LoVo (cell line): ENCODE results near the gene ACOT7.

Experiments used
- DNase-seq: peaks from one replicate; pipeline ENCODE4 v3.0.0-alpha.2; 2016; ENCODE audit warnings: low spot score

The ACOT7 gene

DNA sequence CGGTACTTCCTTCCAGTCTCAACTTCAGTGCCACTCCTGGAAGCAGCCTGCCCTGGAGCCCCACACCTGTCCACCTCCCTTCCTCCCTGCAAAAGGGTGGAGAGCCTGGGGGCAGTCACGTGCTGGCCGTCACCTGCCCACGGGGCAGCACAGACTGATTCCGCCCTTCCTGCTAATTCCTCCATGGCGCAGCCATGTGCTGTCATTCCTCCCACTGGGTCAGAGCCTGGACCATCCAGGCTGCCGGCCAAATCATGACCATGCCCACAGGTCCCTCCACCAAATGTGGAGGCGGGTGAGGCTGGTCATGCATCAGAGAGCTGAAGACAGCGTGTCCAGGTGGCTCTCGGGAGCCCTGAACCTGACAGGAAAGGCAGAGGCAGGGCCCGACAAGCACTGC, 108.2 kb downstream of the ACOT7 start:
- DNase-seq, result no peak

DNA sequence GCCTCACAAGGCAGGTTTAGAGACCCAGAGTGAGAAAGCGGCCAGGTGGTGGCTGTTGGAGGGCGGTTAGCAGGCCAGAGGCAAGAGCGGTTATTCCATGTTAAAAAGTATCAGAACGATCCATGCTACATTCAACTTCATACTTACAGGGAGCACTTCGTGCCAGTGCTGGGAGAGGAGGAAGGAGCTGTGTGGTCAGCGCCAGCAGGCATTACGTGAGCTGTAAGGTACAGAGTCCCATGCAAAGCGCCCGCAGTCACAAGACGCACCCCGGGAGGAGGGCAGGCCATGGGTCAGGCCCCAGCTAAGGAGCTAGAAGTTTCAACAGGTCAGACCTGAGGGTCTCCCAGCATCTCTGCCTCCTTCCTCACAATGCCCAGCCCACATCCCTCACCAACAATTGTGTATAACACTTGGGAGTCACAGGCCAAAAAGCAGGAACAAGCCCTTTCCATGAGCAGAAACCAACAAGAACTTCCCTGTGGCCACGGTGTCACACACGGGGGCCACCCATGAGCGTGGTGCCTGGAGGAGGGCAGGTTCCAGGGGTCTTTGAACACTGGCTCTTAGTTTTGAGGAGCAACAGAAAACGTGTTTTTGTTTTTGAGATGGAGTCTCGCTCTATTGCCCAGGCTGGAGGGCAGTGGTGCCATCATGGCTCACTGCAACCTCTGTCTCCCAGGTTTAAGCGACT, 110.8 kb downstream of the ACOT7 start:
- DNase-seq, result no peak

DNA sequence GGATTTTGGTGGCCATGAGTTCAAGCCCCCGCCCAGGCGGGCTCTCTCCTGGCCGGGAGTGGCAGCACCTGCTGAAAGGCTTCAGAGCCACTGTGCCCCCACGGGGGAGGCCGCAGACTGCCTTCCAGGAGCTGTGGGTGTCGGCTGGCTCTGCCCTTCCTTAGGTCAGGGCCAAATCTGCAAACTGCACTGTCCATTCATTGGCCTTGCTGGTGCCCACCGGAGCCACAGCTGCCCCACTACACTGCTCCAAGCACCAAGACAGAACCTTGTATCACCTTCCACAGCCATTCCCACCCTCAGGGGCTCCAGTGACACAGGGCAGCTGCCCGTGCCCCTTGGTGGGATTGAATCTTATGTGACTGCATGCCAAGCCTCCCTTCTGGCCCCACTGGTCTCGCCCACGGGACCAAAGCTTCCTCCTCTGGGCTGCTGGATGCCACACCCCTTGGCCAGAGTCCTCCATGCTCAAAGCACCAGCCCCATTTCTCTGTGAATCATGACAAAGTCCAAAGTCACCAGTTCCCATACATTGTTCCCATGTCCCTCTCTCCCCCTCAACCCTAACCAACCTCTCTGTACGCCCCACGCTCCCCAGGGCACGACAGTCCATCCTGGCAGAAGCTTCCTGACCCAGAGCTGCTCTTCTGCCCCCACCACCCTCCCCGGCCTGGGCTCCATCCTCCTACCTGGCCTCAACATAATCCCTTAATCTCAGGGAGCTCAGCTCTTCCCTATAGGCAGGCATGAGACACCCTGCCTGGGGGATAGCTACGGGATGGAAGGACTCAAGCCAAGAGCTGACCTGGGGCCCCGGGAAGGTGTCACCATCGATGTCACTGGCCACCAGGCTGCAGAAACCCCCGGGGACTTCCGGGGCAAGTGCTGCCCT, 111.8 kb downstream of the ACOT7 start:
- DNase-seq, result no peak

DNA sequence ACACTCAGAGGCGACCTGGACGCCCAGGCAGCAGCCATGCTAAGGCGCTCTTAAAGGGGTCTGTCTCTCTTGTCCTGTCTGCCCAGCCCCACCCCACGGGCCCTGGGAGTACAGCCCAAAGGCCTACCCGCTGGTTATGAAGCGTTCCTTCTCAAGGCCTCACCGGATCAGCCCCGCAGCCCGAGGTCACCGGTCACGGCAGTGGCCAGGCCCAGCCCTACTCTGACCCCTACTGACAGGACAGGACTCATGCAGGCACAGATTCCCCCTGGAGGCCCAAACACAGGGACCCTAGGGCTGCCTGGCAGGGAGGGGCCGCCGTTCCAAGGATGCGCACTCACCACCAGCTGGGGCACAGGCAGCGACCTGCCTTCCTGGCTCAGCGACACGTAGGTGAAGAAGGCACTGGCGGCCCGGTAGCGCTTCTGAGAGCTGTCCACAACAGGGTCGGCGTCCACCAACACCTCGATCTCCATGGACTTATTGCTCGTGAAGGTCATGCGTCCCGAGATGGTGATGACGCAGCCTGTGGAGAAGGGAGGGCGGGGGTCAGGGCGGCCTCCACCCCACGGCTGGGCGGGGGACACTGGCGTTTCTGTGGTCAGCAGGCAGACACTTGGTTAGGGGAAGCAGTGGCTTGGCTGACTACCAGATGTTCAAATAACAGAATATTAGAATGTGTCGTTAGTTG, 112.7 kb downstream of the ACOT7 start:
- no peak for DNase-seq

DNA sequence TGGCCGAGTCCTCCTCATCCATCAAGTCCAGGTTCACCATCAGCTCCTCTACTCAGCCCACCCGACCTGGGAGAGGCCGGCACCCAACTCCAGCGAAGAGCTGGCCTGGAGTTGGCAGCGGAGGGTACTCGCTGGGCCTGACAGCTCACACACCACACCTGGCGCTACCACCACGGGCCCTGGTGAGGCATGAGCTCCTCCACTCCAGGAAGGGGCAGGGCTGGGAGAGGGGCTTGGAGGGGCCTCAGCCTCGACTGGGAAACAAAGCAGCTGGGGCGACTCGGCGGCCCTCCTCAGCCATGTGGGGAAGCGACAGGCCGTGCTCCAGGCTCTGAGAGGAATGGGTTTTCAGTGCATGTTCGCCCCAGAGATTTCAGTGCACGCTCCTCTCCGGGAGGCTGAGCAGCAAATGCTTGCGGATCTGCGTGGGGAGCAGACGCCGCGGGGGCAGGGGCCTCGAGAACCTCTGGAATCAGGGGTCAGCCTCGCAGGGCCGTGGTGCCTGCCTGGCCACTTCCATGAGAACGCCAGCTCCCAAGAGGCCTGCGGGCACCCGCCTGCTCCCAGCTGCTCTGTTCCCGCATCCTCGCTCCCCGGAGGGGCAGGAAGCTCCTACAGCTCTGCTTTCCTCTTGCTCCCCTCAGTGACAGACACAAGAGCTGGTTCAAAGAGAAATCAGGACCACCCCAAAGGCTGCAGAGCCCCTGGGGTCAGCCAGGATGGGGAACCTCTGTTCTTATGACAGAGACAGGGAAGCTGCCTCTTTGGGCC, 113.8 kb downstream of the ACOT7 start:
- no peak for DNase-seq

DNA sequence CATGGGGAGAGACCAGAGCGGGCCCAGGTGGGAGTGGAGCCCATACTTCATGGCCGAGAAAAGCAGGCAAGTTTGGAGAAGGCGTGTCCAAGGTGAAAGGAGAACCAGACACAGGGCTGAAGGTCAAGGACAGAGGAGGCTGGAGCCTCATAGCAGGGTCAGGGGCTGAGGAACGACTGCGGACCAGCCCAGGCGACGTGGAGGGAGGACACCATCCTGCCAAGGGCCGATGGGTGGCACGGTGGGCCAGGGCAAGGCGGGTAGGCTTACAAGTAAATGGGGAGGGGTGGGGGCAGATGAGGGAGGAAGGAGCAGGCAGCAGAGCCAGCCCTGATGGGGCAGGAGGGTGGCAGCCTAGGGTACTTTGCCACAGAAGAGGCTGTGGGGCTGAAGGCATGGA, 114.5 kb downstream of the ACOT7 start:
- DNase-seq, result no peak

DNA sequence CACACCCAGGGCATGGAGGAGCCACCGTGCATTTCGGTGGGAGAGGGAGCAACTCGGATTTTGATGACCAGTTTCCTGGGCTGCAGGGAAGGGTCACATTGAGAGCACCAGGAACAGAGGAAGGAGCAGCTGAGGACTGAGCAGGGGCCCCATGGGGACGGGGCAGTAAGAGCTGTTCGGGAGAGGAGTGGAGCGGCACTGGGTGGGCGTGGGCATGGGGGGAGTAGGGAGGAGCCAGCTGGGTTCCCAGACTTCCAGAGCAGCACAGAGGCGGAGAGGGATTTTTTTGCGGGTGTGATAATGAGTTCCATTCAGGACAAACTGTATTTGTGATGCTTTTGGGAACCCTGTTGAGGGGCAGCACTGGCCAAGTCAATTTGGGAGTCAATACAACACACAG, 115.3 kb downstream of the ACOT7 start:
- no peak for DNase-seq

DNA sequence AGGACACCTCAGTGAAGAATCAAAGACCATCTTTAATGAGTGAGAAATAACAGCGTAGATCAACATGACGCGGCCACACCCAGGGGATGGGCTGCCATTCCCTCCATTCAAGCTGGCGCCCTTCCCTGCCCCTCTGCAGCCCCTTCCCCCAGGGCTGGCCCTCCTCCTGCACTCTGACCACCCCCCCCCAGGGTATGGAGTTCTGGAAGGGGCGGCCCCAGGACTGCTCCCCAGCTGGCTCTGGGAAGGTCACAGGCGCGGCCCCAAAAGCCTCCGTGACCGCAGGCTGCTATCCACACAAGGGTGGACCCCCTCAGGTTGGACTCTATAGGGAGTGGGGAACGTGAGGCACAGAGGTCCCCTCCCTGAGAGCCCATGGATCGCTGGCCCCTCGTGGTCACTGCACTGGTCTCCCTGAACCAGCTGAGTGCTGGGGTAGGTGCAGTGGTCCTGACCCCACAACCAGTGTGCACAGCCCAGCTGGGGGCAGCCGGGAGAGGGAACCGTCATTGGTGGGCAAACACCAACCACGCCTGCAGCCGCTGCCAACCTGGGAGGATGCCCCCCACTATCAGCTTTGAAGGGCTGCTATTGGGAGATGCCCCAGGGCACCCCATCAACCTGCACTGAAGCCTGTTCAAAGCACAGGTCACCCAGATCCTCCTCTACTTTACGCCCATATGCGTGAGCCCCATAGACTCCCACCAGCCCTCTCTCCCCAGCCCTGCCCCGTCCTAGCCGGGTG, 116.6 kb downstream of the ACOT7 start:
- DNase-seq, result no peak

DNA sequence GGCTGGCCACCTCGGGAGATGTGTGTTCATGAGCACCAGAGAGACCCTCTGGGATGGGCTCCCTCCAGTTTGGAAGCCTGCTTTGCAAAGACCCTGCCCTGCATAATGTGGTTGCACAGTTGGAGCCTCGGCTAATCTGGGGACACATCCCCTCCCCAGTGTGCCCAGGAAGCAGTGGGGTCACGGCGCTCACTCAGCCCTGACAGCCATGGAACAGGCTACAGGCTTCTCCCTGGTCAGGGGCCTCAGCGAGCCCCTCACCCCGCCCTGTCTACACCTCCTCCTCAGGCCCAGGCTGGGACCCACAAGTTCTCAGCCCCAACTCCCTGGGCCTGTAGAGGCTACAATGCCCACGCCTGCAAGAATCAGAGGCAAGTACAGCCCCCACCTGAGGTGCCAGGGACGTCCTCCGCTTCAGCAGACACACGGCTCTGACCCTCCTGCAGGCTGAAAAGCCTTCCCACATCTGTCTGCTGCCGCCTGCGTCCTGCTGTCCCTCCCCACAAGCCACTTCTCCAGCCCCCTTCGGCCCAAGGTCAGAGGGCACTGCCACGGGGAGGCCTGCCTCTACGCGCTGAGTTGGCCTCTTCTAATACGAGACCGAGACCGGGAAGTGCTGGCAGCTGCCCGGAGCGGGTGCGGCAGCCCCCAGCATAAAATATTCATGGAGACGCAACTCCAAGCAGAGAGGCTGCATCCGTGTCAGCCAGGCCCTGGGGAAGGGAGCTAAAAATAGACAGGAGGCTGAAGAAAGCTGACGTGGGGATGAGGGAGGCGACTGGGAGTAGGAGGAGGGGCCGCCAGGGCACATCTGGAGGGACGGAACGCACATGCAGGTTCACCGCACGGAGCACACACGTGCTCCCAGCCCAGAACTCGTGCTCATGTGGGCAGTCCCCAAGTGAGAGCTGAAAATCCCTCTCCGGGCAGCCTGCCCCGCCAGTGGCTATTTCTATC, 117.5 kb downstream of the ACOT7 start:
- no peak for DNase-seq

DNA sequence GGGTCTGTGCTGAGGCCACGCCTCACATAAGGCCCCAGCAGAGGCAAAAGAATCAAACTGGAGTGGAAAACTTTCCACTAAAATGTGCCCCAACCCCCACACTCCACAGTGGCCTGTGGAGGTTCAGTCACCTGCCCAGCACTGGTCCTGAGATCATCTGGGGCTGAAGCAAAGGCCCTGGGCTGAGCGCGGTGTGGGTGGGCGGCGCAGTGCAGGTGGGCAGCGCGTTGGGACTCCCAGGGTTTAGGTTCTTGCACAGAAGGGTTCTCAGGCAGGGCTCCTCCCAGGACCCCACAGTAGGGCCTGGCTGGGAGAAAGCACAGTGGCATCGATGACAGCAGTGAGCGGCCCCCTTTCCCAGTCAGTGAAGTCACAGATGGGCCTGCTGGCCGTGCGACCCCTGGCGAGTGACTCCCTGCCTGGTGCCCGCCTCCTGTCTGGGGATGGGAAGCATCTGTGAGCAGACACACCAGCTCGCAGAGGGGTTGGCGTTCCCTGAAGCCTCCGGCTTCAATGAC, 118.9 kb downstream of the ACOT7 start:
- DNase-seq, result no peak

DNA sequence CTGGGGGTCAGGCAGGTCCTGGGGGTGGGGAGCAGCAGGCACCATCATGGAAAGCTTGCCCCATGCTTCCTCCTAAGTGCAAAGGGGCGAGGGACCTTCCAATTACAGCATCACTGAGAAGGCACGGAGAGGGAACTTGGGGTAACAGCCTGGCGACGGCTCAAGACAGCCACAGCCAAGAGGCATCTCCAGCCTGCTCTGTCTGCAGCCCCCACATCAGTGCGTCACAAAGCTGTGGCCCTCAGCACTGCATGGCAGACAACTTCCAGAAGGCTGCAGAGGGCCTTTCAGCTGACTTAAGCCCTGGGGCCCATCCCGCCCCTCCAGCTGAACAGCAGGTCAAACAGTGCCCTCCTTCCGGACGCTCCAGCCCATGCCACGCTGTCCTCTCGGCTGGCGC, 119.5 kb downstream of the ACOT7 start:
- DNase-seq, result no peak

DNA sequence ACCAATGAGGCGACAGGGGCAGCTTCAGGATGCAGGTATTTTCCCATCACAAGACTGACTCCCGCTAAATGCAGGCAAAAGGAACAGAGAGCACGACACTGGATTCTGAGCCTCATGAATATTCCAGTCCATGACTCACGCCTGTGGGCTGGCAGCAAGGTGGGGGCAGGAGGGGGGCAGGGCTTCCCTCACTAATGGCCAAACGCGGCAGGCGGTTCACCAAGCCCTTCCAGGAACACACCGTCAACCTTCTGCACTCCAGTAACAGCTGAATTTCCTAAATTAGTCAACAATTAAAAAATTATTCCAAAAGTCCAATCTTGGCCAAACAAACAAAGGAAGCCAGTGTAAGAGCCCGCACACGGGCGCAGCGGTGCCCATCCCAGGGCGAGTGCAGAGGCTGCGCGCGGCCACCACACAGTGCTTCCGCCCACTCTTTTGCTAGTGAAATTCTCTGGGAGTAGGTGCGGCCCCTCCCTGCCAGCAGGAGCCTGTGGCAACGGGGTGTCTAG, 120.1 kb downstream of the ACOT7 start:
- DNase-seq, result no peak

DNA sequence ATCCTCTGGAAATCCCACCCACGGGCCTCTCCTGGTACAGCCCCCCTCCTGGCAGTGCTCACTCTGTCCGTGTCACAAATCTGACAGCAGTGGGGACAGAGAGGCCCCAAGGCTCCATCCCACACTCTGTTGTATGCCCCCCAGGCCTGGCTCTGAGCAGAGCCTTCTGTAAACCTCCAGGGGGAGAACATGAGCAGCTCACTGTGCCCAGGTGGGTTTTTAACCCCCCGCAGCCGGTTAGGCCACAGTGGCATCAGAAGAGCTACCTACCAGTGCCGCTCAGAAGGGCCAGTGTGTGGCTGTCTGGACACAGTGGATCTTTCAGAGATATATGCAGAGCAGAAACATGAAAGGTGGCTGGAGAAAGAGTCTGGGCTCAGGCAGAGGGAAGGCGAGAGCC, 120.7 kb downstream of the ACOT7 start:
- no peak for DNase-seq

DNA sequence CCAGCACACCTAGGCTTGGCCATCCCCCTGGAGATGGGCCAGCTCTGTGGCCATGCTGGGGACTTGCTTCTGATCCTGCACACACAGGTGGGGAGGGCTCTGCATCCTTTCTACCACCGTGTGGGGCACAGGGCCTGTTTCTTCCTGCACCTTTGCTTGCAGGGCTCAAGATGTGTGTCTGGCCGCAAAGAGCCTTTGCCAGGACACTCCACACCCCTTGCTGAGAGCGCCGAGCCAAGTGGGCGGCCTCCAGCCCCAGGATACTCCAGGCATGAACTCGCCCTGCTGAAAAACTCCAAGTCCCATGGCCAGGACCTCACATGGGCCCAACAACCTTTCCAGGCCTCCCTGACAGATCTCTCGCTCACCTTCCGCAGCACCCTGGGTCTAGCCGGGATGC, 121.1 kb downstream of the ACOT7 start:
- no peak for DNase-seq

DNA sequence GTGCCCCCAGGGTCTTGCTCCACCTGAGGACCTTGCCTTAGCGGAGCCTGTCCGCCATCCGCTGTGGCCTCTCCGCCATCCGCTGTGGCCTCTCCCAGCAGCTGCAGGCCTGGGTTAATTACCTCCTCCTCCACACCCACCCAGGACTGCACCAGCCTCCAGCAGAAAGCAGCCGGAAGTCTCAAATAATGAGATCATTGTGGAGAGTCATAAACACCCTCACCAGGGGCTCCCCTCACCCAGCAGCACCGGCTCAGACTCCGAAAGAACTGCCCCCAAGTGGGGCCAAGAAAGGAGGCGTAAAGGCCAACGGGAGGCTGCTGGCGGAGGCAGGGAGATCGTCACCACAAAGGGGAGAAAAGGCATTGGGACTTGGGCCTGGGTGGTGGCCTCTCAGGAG, 122.0 kb downstream of the ACOT7 start:
- DNase-seq, result no peak

DNA sequence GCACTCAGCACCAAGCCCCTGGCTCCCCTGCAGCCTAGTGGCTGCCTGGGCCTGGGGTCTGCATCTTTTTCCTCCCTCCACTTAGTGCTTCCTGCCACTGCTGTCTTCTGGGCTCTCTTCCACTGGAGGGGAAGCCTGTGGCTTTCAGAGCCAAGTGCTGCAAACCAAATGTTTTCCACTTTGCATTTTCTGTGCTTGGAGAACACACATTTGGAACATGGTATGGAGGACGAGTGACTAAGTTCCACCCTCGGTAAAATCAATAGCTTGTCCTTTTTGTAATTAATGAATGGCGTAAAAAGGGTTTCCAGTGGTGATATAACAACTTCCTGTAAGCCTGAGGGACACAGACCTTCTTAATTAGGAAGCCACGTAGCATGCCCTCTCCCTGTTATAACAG, 122.6 kb downstream of the ACOT7 start:
- DNase-seq, result no peak

DNA sequence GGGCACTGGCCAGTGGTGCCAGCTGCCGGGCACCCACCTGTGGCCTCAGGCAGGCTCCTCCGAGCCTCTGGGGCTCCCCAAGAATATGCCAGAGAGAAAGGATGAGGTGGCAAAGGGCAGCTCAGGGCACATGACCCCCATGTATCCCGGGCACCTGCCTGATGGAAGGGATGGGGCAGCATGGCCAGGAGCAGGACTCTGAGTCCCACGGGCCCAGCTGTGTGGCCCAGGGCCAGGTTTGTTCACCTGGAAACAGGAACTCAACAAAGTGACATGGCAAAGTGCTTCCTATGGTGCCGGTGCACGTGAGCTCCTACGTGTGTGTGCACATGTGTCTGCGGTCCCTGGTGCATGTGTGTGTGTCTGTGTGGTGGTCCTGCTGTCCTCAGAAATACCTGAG, 123.2 kb downstream of the ACOT7 start:
- DNase-seq, result no peak

DNA sequence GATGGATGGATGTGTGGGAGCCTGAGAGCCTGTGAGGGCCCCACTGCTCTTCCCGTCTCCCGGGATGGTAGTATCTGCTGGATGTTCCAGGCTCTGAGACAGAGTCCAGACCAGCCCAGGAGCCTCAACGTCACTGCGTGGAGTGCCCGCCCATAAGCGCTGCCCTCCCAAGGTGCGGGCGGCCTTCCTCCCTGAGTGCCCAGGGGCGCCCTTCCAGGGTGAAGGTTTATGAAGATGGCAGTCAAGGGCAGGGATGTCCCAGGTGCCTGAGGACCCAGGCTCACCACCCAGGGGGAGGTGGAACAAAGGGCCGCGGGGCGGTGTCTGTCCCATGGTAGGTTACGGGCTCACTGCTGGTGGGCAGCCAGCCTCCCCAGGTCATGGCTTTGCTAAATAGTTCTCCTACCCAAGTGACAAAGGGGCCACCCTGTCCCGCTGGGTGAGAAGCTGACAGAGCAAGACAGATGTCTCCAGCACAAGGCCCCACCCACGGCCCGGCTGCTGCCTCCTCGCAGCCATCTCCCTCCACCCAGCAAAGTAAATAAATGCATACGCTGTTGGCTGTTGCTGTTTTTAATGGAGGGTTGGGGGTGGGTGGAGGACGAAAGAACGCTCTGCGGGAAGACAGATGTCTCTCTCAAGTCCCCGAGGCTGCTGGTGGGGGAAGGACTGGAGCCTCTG, 123.7 kb downstream of the ACOT7 start:
- DNase-seq, result no peak

DNA sequence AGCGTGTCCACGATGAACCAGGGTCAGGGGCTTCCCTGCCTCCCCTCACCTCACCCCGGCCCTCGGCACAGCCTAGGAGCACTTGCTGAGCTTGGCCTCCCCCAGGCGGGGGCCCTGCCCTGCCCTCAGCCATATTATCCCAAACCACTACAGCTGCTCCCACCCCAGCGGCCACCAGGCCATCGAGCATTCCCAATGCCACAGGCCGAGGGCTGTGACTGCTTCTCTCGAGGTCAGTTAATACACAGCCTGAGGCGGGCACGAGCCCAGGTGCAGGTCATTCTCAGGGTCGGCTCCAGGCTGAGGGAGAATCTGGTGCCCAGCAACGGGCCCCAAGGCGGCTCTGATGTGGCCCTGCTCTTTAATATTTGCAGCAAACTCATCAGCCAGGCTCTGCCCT, 124.3 kb downstream of the ACOT7 start:
- DNase-seq, result no peak
